Measurements from ENCODE around the gene RIC3. TPM values are rescaled to one million over a fixed set of nuclear protein-coding genes. Genes with fewer than 3 reads are reported as not detected.

The RIC3 gene
- total and polyA plus RNA-seq, 8 donors, result 1.1 to 29.5 (median 13.4) TPM; not detected in 1

- intact Hi-C loops (cut with DNase I; ENCODE audit: low total_unique reads), result no loop called here
- H3K27me3 ChIP-seq, result peaks cover 0 to 8% (median 0%) of the 10 kb centered on the region in 3 donors
- 36 to 50% (median 46%) methylated on average over 10 of the region's 10 CpGs for WGBS, 5 donors
- H3K36me3 ChIP-seq, result no peaks in the 10 kb centered on the region
- H3K27ac ChIP-seq, result no peak overlapping the region
- no peaks in the 10 kb centered on the region for H3K9me3 ChIP-seq
- peaks cover 0 to 41% (median 14%) of the 10 kb centered on the region in 4 donors for H3K4me1 ChIP-seq
- DNase-seq, result peak; percentile 16 to 44
- TF ChIP-seq EP300 (IDR thresholded peaks at IDR 0.05), result no peak
- no peak for TF ChIP-seq POLR2A (IDR thresholded peaks at IDR 0.05)
- no peak for TF ChIP-seq CTCF (IDR thresholded peaks at IDR 0.05)
- TF ChIP-seq POLR2AphosphoS5 (IDR thresholded peaks at IDR 0.05), result no peak
- H3K4me3 ChIP-seq, result no peak overlapping the region
Observed at GRCh38 chr11:8059571-8060011, 109.2 kb downstream of the RIC3 start.

- TF ChIP-seq CTCF (IDR thresholded peaks at IDR 0.05) (no peak), POLR2AphosphoS5 (IDR thresholded peaks at IDR 0.05) (no peak), POLR2A (IDR thresholded peaks at IDR 0.05) (no peak), EP300 (IDR thresholded peaks at IDR 0.05) (no peak)
- H3K36me3 ChIP-seq, result no peaks in the 10 kb centered on the region
- H3K27ac ChIP-seq, result no peak overlapping the region
- H3K4me3 ChIP-seq, result no peak overlapping the region
- peaks cover 0 to 8% (median 0%) of the 10 kb centered on the region in 3 donors for H3K27me3 ChIP-seq
- WGBS, 5 donors, result 78 to 85% (median 83%) methylated on average over 8 of the region's 8 CpGs
- H3K4me1 ChIP-seq, result peaks cover 0 to 39% (median 13%) of the 10 kb centered on the region in 4 donors
- H3K9me3 ChIP-seq, result no peaks in the 10 kb centered on the region
- peak in 1 of 2 donors; percentile 17 for DNase-seq
- intact Hi-C loops (cut with DNase I; ENCODE audit: low total_unique reads), result no loop called here
Observed at GRCh38 chr11:8059030-8059429, 109.8 kb downstream of the RIC3 start.

- intact Hi-C loops (cut with DNase I; ENCODE audit: low total_unique reads), result no loop called here
- 92 to 96% (median 94%) methylated on average over 9 of the region's 9 CpGs for WGBS, 5 donors
- peak in 1 of 2 donors; percentile 13 for DNase-seq
- TF ChIP-seq CTCF (IDR thresholded peaks at IDR 0.05) (no peak), POLR2A (IDR thresholded peaks at IDR 0.05) (no peak), POLR2AphosphoS5 (IDR thresholded peaks at IDR 0.05) (no peak), EP300 (IDR thresholded peaks at IDR 0.05) (no peak)
- no peak overlapping the region for H3K4me3 ChIP-seq
- peak overlapping the region in 1 of 5 donors; percentile 64 for H3K27ac ChIP-seq
- H3K27me3 ChIP-seq, result peaks cover 0 to 8% (median 0%) of the 10 kb centered on the region in 3 donors
- peaks cover 0 to 31% (median 9%) of the 10 kb centered on the region in 4 donors for H3K4me1 ChIP-seq
- H3K9me3 ChIP-seq, result no peaks in the 10 kb centered on the region
- no peaks in the 10 kb centered on the region for H3K36me3 ChIP-seq
Observed at GRCh38 chr11:8058216-8058615, 110.6 kb downstream of the RIC3 start.

GRCh38 chr11:8056810-8057463 is 111.9 kb downstream of the RIC3 start:
- peak; percentile 26 to 71 for DNase-seq
- WGBS, 5 donors, result 51 to 67% (median 64%) methylated on average over 12 of the region's 12 CpGs
- Histone ChIP-seq H3K4me1 (peaks cover 0 to 18% (median under 1%) of the 10 kb centered on the region in 4 donors), H3K4me3 (no peak overlapping the region), H3K27ac (peak overlapping the region in 3 of 5 donors; percentile 36 to 64 (median 42)), H3K36me3 (no peaks in the 10 kb centered on the region), H3K9me3 (no peaks in the 10 kb centered on the region), H3K27me3 (peaks cover 0 to 8% (median 0%) of the 10 kb centered on the region in 3 donors)
- TF ChIP-seq POLR2AphosphoS5 (IDR thresholded peaks at IDR 0.05), result peak in 2 of 3 donors; percentile 61 to 64
- TF ChIP-seq EP300 (IDR thresholded peaks at IDR 0.05), result no peak
- intact Hi-C loops (cut with DNase I; ENCODE audit: low total_unique reads), result no loop called here

Other genes with a start within 250 kb of the RIC3 start
- 1 to 10 TPM in 1 of 5 donors, under 1 TPM in 1, not detected in 3; under 0.01 to 9.6 TPM for gene OR10A6, start 237.8 kb downstream of the RIC3 start, total RNA-seq
- gene OR10A6, start 237.8 kb downstream of the RIC3 start, polyA plus RNA-seq, result not detected
- gene OR10A3, start 227.3 kb downstream of the RIC3 start, total RNA-seq, result not detected
- not detected for gene OR10A3, start 227.3 kb downstream of the RIC3 start, polyA plus RNA-seq
- gene NLRP10, start 203.6 kb downstream of the RIC3 start, total RNA-seq, result not detected
- not detected for gene NLRP10, start 203.6 kb downstream of the RIC3 start, polyA plus RNA-seq
- 100 to 1,000 TPM; 102 to 204 (median 136) TPM for gene EIF3F, start 181.7 kb downstream of the RIC3 start, total RNA-seq
- 100 to 1,000 TPM; 243 to 580 (median 328) TPM for gene EIF3F, start 181.7 kb downstream of the RIC3 start, polyA plus RNA-seq
- gene TUB, start 87.8 kb downstream of the RIC3 start, total RNA-seq, result 10 to 100 TPM in 1 of 5 donors, 1 to 10 TPM in 1, under 1 TPM in 2, not detected in 1; under 0.01 to 12.1 (median 2.4) TPM
- 1 to 10 TPM in 2 of 3 donors, under 1 TPM in 1; 0.83 to 2.1 (median 1.4) TPM for gene TUB, start 87.8 kb downstream of the RIC3 start, polyA plus RNA-seq
- not detected for gene LMO1, start 94.9 kb upstream of the RIC3 start, total RNA-seq
- under 1 TPM in 1 of 3 donors, not detected in 2; 0.65 TPM for gene LMO1, start 94.9 kb upstream of the RIC3 start, polyA plus RNA-seq